ENCODE measurements around the gene ANLN. TPM values are rescaled to one million over a fixed set of nuclear protein-coding genes. Genes with fewer than 3 reads are reported as not detected.

ANLN gene
- total and polyA plus RNA-seq, 3 experiments from 2014 or later: 0.25 to 31.0 (median 29.1) TPM

GRCh38 chr7:36420307-36420706 is 30.6 kb downstream of the ANLN start:
- Mint-ChIP-seq H3K4me3 (no peak overlapping the region), H3K27ac (peak overlapping the region in 1 of 8 donors; percentile 15), H3K9me3 (no peaks in the 10 kb centered on the region), H3K27me3 (no peaks in the 10 kb centered on the region), H3K36me3 (peaks cover 0 to 1% (median 0%) of the 10 kb centered on the region in 3 donors), H3K4me1 (no peaks in the 10 kb centered on the region)
- Histone ChIP-seq H3K9me3 (ENCODE audit: low read length) (no peaks in the 10 kb centered on the region), H3K4me1 (ENCODE audit: insufficient read depth, low read length) (no peaks in the 10 kb centered on the region), H3K4me3 (ENCODE audit: low read length) (no peak overlapping the region), H3K27me3 (ENCODE audit: insufficient read depth, low read length, poor library complexity, severe bottlenecking) (no peaks in the 10 kb centered on the region), H3K27ac (ENCODE audit: low read depth, low read length) (no peak overlapping the region), H3K36me3 (ENCODE audit: insufficient read depth, low read length) (no peaks in the 10 kb centered on the region)
- POLR2A ChIA-PET: no interaction called here
- CTCF ChIA-PET: no interaction called here
- DNase-seq: no peak

DNA sequence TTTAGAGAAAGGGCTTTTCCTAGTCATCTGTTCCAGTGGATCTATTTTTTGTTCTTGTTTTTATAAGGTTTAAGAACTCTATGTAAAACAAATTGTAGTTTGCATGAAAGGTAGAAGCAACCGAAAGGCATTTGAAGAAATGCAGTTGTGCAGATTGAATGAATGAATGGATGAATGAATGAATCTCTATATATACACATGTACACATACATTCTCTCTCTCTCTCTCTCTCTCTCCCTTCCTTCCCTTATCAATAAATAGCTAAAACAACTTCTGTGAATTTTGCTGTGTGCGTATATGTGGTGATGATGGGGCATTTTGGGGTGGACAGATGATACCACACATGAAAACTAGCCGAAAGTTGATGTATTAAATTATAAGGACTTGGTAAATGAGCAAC is 32.4 kb downstream of the ANLN start:
- Histone ChIP-seq H3K9me3 (ENCODE audit: low read length) (no peaks in the 10 kb centered on the region), H3K27ac (ENCODE audit: low read depth, low read length) (no peak overlapping the region), H3K36me3 (ENCODE audit: insufficient read depth, low read length) (no peaks in the 10 kb centered on the region), H3K4me3 (ENCODE audit: low read length) (no peak overlapping the region), H3K4me1 (ENCODE audit: insufficient read depth, low read length) (no peaks in the 10 kb centered on the region), H3K27me3 (ENCODE audit: insufficient read depth, low read length, poor library complexity, severe bottlenecking) (no peaks in the 10 kb centered on the region)
- peaks cover 0 to 1% (median 0%) of the 10 kb centered on the region in 3 donors for H3K36me3 Mint-ChIP-seq
- no peaks in the 10 kb centered on the region for H3K9me3 Mint-ChIP-seq
- POLR2A ChIA-PET: no interaction called here
- no peak overlapping the region for H3K27ac Mint-ChIP-seq
- CTCF ChIA-PET: no interaction called here
- H3K4me1 Mint-ChIP-seq: no peaks in the 10 kb centered on the region
- no peak overlapping the region for H3K4me3 Mint-ChIP-seq
- DNase-seq: no peak
- H3K27me3 Mint-ChIP-seq: no peaks in the 10 kb centered on the region

GRCh38 chr7:36423633-36424032 is 34.0 kb downstream of the ANLN start:
- no peaks in the 10 kb centered on the region for H3K36me3 ChIP-seq (ENCODE audit: insufficient read depth, low read length)
- H3K27ac ChIP-seq (ENCODE audit: low read depth, low read length): no peak overlapping the region
- H3K4me1 ChIP-seq (ENCODE audit: insufficient read depth, low read length): no peaks in the 10 kb centered on the region
- POLR2A ChIA-PET: no interaction called here
- Mint-ChIP-seq H3K27ac (no peak overlapping the region), H3K27me3 (no peaks in the 10 kb centered on the region), H3K4me1 (no peaks in the 10 kb centered on the region), H3K4me3 (no peak overlapping the region), H3K9me3 (no peaks in the 10 kb centered on the region), H3K36me3 (peaks cover 0 to 1% (median 0%) of the 10 kb centered on the region in 3 donors)
- no peak for DNase-seq
- CTCF ChIA-PET: no interaction called here
- H3K27me3 ChIP-seq (ENCODE audit: insufficient read depth, low read length, poor library complexity, severe bottlenecking): no peaks in the 10 kb centered on the region
- H3K4me3 ChIP-seq (ENCODE audit: low read length): no peak overlapping the region
- no peaks in the 10 kb centered on the region for H3K9me3 ChIP-seq (ENCODE audit: low read length)

DNA sequence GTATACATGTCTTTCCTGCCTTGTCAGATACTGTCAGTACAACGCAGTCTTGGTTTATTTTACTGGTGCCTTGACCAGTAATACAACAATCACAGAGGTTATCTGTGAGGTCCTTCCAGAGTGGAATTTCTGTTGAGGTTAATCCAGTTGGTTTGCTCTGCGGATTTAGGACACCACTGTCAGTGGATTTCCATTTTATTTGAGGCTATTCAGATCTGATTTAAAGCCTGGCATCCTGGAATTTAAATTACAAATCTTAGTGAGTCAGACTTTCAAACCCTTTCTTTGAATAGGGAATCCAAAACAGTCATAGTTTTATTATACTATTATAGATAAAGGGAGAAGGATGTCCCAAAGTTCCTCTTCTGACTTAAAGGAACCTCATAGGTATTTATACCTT is 40.5 kb downstream of the ANLN start:
- no peak for DNase-seq
- POLR2A ChIA-PET: no interaction called here
- Histone ChIP-seq H3K9me3 (ENCODE audit: low read length) (no peaks in the 10 kb centered on the region), H3K36me3 (ENCODE audit: insufficient read depth, low read length) (no peaks in the 10 kb centered on the region), H3K27me3 (ENCODE audit: insufficient read depth, low read length, poor library complexity, severe bottlenecking) (no peaks in the 10 kb centered on the region), H3K4me3 (ENCODE audit: low read length) (no peak overlapping the region), H3K27ac (ENCODE audit: low read depth, low read length) (no peak overlapping the region), H3K4me1 (ENCODE audit: insufficient read depth, low read length) (no peaks in the 10 kb centered on the region)
- no peak overlapping the region for H3K4me3 Mint-ChIP-seq
- CTCF ChIA-PET: interaction anchor here (1.5 kb wide), 1 partner anchor 63 kb away, joined by 3 read pairs; a partner anchor contains a TSS
- H3K9me3 Mint-ChIP-seq: peaks cover 0 to 6% (median 2%) of the 10 kb centered on the region in 5 donors
- no peaks in the 10 kb centered on the region for H3K27me3 Mint-ChIP-seq
- peaks cover 0 to 7% (median 2%) of the 10 kb centered on the region in 3 donors for H3K36me3 Mint-ChIP-seq
- no peak overlapping the region for H3K27ac Mint-ChIP-seq
- H3K4me1 Mint-ChIP-seq: peaks cover 0 to 11% (median 8%) of the 10 kb centered on the region in 3 donors

GRCh38 chr7:36430881-36431280 is 41.2 kb downstream of the ANLN start:
- no peak overlapping the region for H3K4me3 ChIP-seq (ENCODE audit: low read length)
- no peaks in the 10 kb centered on the region for H3K27me3 Mint-ChIP-seq
- H3K27ac ChIP-seq (ENCODE audit: low read depth, low read length): no peak overlapping the region
- H3K4me1 Mint-ChIP-seq: peaks cover 0 to 11% (median 8%) of the 10 kb centered on the region in 3 donors
- H3K4me3 Mint-ChIP-seq: no peak overlapping the region
- DNase-seq: no peak
- peaks cover 0 to 6% (median 2%) of the 10 kb centered on the region in 5 donors for H3K9me3 Mint-ChIP-seq
- H3K36me3 Mint-ChIP-seq: peaks cover 0 to 7% (median 2%) of the 10 kb centered on the region in 3 donors
- no peak overlapping the region for H3K27ac Mint-ChIP-seq
- CTCF ChIA-PET: interaction anchor here (1.5 kb wide), 1 partner anchor 64 kb away, joined by 3 read pairs; a partner anchor contains a TSS
- POLR2A ChIA-PET: no interaction called here
- H3K36me3 ChIP-seq (ENCODE audit: insufficient read depth, low read length): no peaks in the 10 kb centered on the region
- no peaks in the 10 kb centered on the region for H3K4me1 ChIP-seq (ENCODE audit: insufficient read depth, low read length)
- H3K27me3 ChIP-seq (ENCODE audit: insufficient read depth, low read length, poor library complexity, severe bottlenecking): no peaks in the 10 kb centered on the region
- no peaks in the 10 kb centered on the region for H3K9me3 ChIP-seq (ENCODE audit: low read length)

DNA sequence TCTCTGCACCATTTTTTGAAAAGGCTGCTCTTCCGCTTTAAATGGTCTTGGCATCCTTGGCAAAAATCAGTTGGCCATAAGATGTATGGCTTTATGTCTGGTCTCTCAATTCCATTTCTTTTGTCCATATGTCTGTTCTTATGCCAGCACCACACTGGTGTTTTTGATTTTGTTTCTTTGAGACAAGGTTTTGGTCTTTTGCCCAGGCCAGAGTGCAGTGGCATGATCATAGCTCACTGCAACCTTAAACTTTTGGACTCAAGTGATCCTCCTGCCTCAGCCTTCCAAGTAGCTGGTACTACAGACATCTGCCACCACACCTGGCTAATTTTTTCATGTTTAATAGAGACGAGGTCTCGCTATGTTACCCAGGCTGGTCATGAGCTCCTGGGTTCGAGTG is 48.5 kb downstream of the ANLN start:
- no peaks in the 10 kb centered on the region for H3K27me3 Mint-ChIP-seq
- H3K27ac Mint-ChIP-seq: no peak overlapping the region
- CTCF ChIA-PET: no interaction called here
- no peaks in the 10 kb centered on the region for H3K27me3 ChIP-seq (ENCODE audit: insufficient read depth, low read length, poor library complexity, severe bottlenecking)
- H3K27ac ChIP-seq (ENCODE audit: low read depth, low read length): no peak overlapping the region
- no peak overlapping the region for H3K4me3 ChIP-seq (ENCODE audit: low read length)
- no peaks in the 10 kb centered on the region for H3K4me1 ChIP-seq (ENCODE audit: insufficient read depth, low read length)
- H3K9me3 ChIP-seq (ENCODE audit: low read length): no peaks in the 10 kb centered on the region
- no peaks in the 10 kb centered on the region for H3K36me3 ChIP-seq (ENCODE audit: insufficient read depth, low read length)
- peaks cover 0 to 2% (median 0%) of the 10 kb centered on the region in 3 donors for H3K36me3 Mint-ChIP-seq
- POLR2A ChIA-PET: no interaction called here
- H3K4me1 Mint-ChIP-seq: peaks cover 0 to 10% (median 7%) of the 10 kb centered on the region in 3 donors
- no peaks in the 10 kb centered on the region for H3K9me3 Mint-ChIP-seq
- no peak for DNase-seq
- H3K4me3 Mint-ChIP-seq: no peak overlapping the region

DNA sequence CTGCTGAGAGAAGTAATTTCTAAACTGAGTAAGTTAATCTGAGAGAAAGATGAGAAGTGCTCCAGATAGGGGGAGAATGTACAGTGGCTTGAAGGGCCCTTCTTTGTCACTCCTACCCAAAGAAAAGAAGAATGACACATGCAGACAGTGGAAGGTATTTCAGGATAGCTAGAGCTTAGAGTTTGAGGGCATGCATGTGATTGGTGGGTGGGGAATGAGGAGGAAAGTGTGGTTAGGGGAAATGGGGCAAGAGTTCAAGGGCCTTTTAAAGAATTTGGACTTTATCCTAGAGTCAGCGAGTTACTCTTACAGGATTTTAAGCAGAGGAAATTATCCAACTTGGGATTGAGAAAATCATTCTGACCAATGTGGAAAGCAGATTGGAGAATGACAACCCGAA is 50.0 kb downstream of the ANLN start:
- CTCF ChIA-PET: interaction anchor here (1.2 kb wide), 1 partner anchor 761 kb away, joined by 4 read pairs; no protein-coding TSS in a partner anchor

DNA sequence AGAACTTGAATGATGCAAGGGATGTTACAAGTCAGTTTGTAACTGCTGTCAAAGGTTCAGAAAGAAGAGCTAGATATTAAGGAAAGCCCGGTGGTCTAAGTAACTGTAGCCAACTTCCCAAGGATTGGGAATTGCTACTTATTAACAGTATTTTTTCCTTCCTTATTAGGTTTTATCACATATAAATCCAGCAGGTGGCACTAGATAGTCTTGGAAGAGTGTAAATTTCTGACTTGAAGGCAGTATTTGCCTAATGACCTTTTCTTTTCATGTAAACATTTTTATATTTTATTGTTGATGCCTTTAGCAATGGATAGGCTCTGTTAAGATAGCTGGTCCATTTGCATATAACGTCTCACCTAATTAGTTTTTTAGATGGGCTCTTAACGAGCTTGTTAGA is 51.2 kb downstream of the ANLN start:
- H3K27ac Mint-ChIP-seq: no peak overlapping the region
- no peaks in the 10 kb centered on the region for H3K27me3 Mint-ChIP-seq
- Histone ChIP-seq H3K36me3 (ENCODE audit: insufficient read depth, low read length) (no peaks in the 10 kb centered on the region), H3K27me3 (ENCODE audit: insufficient read depth, low read length, poor library complexity, severe bottlenecking) (no peaks in the 10 kb centered on the region), H3K9me3 (ENCODE audit: low read length) (no peaks in the 10 kb centered on the region), H3K4me1 (ENCODE audit: insufficient read depth, low read length) (no peaks in the 10 kb centered on the region), H3K27ac (ENCODE audit: low read depth, low read length) (no peak overlapping the region), H3K4me3 (ENCODE audit: low read length) (no peak overlapping the region)
- no peak for DNase-seq
- no peaks in the 10 kb centered on the region for H3K36me3 Mint-ChIP-seq
- ChIA-PET POLR2A (no interaction called here), CTCF (interaction anchor here (0.7 to 1.9 kb wide), 15 partner anchors 8 to 760 kb away, joined by 3 to 12 read pairs (median 4); a partner anchor contains a TSS)
- H3K9me3 Mint-ChIP-seq: no peaks in the 10 kb centered on the region
- H3K4me3 Mint-ChIP-seq: no peak overlapping the region
- H3K4me1 Mint-ChIP-seq: no peaks in the 10 kb centered on the region

More for the DNA sequence above, 50.0 kb downstream of the ANLN start:
- POLR2A ChIA-PET: no interaction called here
- no peak overlapping the region for H3K4me3 Mint-ChIP-seq
- H3K27me3 Mint-ChIP-seq: no peaks in the 10 kb centered on the region
- no peaks in the 10 kb centered on the region for H3K36me3 Mint-ChIP-seq
- no peaks in the 10 kb centered on the region for H3K9me3 Mint-ChIP-seq
- H3K4me1 ChIP-seq (ENCODE audit: insufficient read depth, low read length): no peaks in the 10 kb centered on the region
- H3K27me3 ChIP-seq (ENCODE audit: insufficient read depth, low read length, poor library complexity, severe bottlenecking): no peaks in the 10 kb centered on the region
- no peak for DNase-seq
- H3K4me3 ChIP-seq (ENCODE audit: low read length): no peak overlapping the region
- no peaks in the 10 kb centered on the region for H3K9me3 ChIP-seq (ENCODE audit: low read length)
- no peak overlapping the region for H3K27ac Mint-ChIP-seq
- H3K36me3 ChIP-seq (ENCODE audit: insufficient read depth, low read length): no peaks in the 10 kb centered on the region
- no peaks in the 10 kb centered on the region for H3K4me1 Mint-ChIP-seq
- no peak overlapping the region for H3K27ac ChIP-seq (ENCODE audit: low read depth, low read length)
